ENCODE results near the gene DMRTA1. TPM values are rescaled to one million over a fixed set of nuclear protein-coding genes. Genes with fewer than 3 reads are reported as not detected.
"Not testable (repeated sequence)": the region's sequence is repeated elsewhere in the genome, so short reads cannot be mapped to it uniquely, and the experiment has no call there.

Gene DMRTA1
- total RNA-seq, 2 donors from 2014 or later, result 1.2 to 1.6 TPM

GRCh38 chr9:22463205-22463604 lies 16.6 kb downstream of the DMRTA1 start:
- TF ChIP-seq CTCF (IDR thresholded peaks at IDR 0.05), result no peak
- no peak overlapping the region for H3K9ac ChIP-seq (ENCODE audit: low read depth in 2 of 2, low read length in 2 of 2)

GRCh38 chr9:22469928-22470544 lies 23.4 kb downstream of the DMRTA1 start:
- intact Hi-C loops (cut with DNase I), result no loop called here
- Histone ChIP-seq H3K4me3 (no peak overlapping the region), H3K36me3 (no peaks in the 10 kb centered on the region), H3K9ac (ENCODE audit: low read depth in 2 of 2, low read length in 2 of 2) (no peak overlapping the region), H3K9me3 (no peaks in the 10 kb centered on the region), H3K4me1 (no peaks in the 10 kb centered on the region), H3K27ac (no peak overlapping the region), H3K27me3 (no peaks in the 10 kb centered on the region)
- DNase-seq, result peak; percentile 23
- peak; percentile 52 for TF ChIP-seq CTCF (IDR thresholded peaks at IDR 0.05)

More at GRCh38 chr9:22463205-22463604, 16.6 kb downstream of the DMRTA1 start:
- Histone ChIP-seq H3K36me3 (no peaks in the 10 kb centered on the region), H3K9me3 (no peaks in the 10 kb centered on the region), H3K4me3 (no peak overlapping the region), H3K4me1 (no peaks in the 10 kb centered on the region), H3K27ac (no peak overlapping the region), H3K27me3 (no peaks in the 10 kb centered on the region)
- intact Hi-C loops (cut with DNase I), result no loop called here
- no peak for DNase-seq

GRCh38 chr9:22481566-22481965 lies 34.9 kb downstream of the DMRTA1 start:
- no peak for DNase-seq
- H3K9me3 ChIP-seq, result no peaks in the 10 kb centered on the region
- no peak overlapping the region for H3K27ac ChIP-seq
- TF ChIP-seq CTCF (IDR thresholded peaks at IDR 0.05), result no peak
- intact Hi-C loops (cut with DNase I), result no loop called here
- H3K4me3 ChIP-seq, result no peak overlapping the region
- H3K4me1 ChIP-seq, result no peaks in the 10 kb centered on the region
- no peaks in the 10 kb centered on the region for H3K36me3 ChIP-seq
- H3K27me3 ChIP-seq, result no peaks in the 10 kb centered on the region
- no peak overlapping the region for H3K9ac ChIP-seq (ENCODE audit: low read depth in 2 of 2, low read length in 2 of 2)

GRCh38 chr9:22483528-22484070 lies 37.0 kb downstream of the DMRTA1 start:
- H3K27ac ChIP-seq, result no peak overlapping the region
- no peaks in the 10 kb centered on the region for H3K4me1 ChIP-seq
- no peak overlapping the region for H3K4me3 ChIP-seq
- H3K27me3 ChIP-seq, result no peaks in the 10 kb centered on the region
- no peaks in the 10 kb centered on the region for H3K36me3 ChIP-seq
- H3K9me3 ChIP-seq, result no peaks in the 10 kb centered on the region
- intact Hi-C loops (cut with DNase I), result no loop called here
- TF ChIP-seq CTCF (IDR thresholded peaks at IDR 0.05), result no peak
- no peak overlapping the region for H3K9ac ChIP-seq (ENCODE audit: low read depth in 2 of 2, low read length in 2 of 2)
- no peak for DNase-seq

GRCh38 chr9:22496197-22496596 lies 49.6 kb downstream of the DMRTA1 start:
- H3K9me3 ChIP-seq; intact Hi-C loops (cut with DNase I); H3K36me3 ChIP-seq; H3K27ac ChIP-seq; H3K27me3 ChIP-seq; H3K9ac ChIP-seq (ENCODE audit: low read depth in 2 of 2, low read length in 2 of 2); DNase-seq; H3K4me3 ChIP-seq; H3K4me1 ChIP-seq: not testable (repeated sequence)

Measured in colonic mucosa (tissue), 4 donors.